Right renal pelvis (tissue), 4 donors: Measurements from ENCODE around the gene UBAC1. TPM values are rescaled to one million over a fixed set of nuclear protein-coding genes. Genes with fewer than 3 reads are reported as not detected.
A peak's percentile ranks its signal among the peaks of the same experiment; 100 is the strongest.

Source experiments
- DNase-seq, 4 donors: peaks; one replicate each; pipeline ENCODE4 v3.0.0-alpha.2; 2013; ENCODE audit warnings: low read depth in 4 of 4, low spot score in 3 of 4, missing footprints in 1 of 4
- polyA plus RNA-seq, 4 donors: library from polyadenylated mRNA; unstranded; fragments of 120-200 nt; gene quantifications; one replicate each; pipeline ENCODE4 v1.2.1, GENCODE V29; 2013; ENCODE audit not compliant: insufficient read length in 4 of 4

The UBAC1 gene
- polyA plus RNA-seq: 10 to 100 TPM; 28.1 to 31.1 (median 28.6) TPM

GRCh38 chr9:135961277-135961715, at the start of gene UBAC1:
Gene UBAC1, minus strand, starts transcription at chr9:135961373. Its CDS starts 211 bp downstream, at chr9:135961162.
- peak; percentile 84 to 93 (median 88) for DNase-seq

- no peak for DNase-seq
Measured at GRCh38 chr9:136010615-136011361, 49.6 kb upstream of the UBAC1 start.

GRCh38 chr9:136010176-136010575, 49.0 kb upstream of the UBAC1 start:
- no peak for DNase-seq

GRCh38 chr9:136009516-136009915, 48.3 kb upstream of the UBAC1 start:
- no peak for DNase-seq

- no peak for DNase-seq
Measured at GRCh38 chr9:136008693-136008997, 47.5 kb upstream of the UBAC1 start.

GRCh38 chr9:136007934-136008692, 46.9 kb upstream of the UBAC1 start:
- no peak for DNase-seq

- no peak for DNase-seq
Measured at GRCh38 chr9:136007276-136007933, 46.2 kb upstream of the UBAC1 start.

- DNase-seq: no peak
Measured at GRCh38 chr9:136006169-136006568, 45.0 kb upstream of the UBAC1 start.

GRCh38 chr9:136004712-136005111, 43.5 kb upstream of the UBAC1 start:
- no peak for DNase-seq

- DNase-seq: no peak
Measured at GRCh38 chr9:136004219-136004618, 43.0 kb upstream of the UBAC1 start.

- DNase-seq: no peak
Measured at GRCh38 chr9:136003411-136004218, 42.4 kb upstream of the UBAC1 start.

- DNase-seq: no peak
Measured at GRCh38 chr9:136002881-136003280, 41.7 kb upstream of the UBAC1 start.

GRCh38 chr9:136002215-136002614, 41.0 kb upstream of the UBAC1 start:
- no peak for DNase-seq

- no peak for DNase-seq
Measured at GRCh38 chr9:136001231-136001630, 40.1 kb upstream of the UBAC1 start.

GRCh38 chr9:135998410-135999071, 37.4 kb upstream of the UBAC1 start:
- no peak for DNase-seq

- DNase-seq: no peak
Measured at GRCh38 chr9:135998016-135998380, 36.8 kb upstream of the UBAC1 start.

- DNase-seq: no peak
Measured at GRCh38 chr9:135997090-135998015, 36.2 kb upstream of the UBAC1 start.

GRCh38 chr9:135995816-135996215, 34.6 kb upstream of the UBAC1 start:
- no peak for DNase-seq
